NCI-H748 treated with DMSO at 0.1 percent for 48 hours (cell line): ENCODE measurements around the gene VILL.
A peak's percentile ranks its signal among the peaks of the same experiment; 100 is the strongest.

Source experiments
- DNase-seq: peaks from one replicate; lab custom pipeline; 2025; lab: John Stamatoyannopoulos, UW

Gene VILL

DNA sequence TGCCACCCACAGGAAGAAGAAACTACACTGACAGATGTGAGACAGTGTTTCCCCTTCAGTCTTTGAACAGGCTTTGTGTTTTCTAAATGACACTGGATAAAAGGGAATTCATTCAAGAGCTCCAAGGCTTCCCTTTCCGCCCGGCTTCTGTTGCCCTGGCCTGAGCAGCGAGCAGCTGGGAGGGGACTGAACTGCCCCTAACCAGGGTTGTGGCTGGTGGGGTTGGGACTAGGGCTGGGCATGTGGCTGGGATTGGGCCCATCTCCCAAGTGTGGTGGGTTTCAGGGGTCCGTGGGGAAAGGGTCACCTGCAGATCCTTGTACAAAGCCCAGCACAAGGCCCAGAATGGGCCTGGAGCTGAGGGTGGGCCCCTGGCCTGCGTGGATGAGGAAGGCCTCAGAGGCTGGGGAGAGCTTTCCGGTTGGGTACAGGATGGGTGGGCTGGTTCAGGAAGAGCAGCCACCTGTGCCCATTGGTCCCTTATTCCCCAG, 10.4 kb downstream of the VILL start:
- no peak for DNase-seq

- DNase-seq, result no peak
These were observed 11.0 kb downstream of the VILL start for GRCh38 chr3:38001456-38002081.

DNA sequence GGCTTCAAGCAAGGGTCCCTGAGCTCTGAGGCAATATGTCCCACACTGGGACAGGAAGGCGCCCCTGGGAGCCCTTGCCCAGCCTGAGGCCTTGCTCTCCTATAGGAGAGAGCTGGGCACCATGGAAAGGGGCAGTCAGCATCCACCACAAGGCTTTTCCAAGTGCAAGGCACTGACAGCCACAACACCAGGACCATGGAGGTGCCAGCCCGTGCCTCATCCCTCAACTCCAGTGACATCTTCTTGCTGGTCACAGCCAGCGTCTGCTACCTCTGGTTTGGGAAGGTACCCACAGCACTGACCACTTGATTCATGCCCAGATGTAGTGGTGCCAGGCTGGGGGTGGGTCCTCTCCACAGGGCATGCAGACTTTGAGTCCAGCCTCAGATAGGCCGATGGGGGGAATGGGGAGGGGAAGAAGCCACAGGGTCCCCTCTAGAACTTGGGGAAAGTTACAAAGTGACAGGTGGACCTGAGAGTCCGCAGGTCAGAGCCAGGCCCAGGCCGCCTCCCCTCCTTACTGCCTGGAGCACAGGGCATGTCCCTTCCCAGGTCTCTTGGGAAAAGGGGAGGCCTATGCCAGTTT, 11.8 kb downstream of the VILL start:
- DNase-seq, result no peak

DNA sequence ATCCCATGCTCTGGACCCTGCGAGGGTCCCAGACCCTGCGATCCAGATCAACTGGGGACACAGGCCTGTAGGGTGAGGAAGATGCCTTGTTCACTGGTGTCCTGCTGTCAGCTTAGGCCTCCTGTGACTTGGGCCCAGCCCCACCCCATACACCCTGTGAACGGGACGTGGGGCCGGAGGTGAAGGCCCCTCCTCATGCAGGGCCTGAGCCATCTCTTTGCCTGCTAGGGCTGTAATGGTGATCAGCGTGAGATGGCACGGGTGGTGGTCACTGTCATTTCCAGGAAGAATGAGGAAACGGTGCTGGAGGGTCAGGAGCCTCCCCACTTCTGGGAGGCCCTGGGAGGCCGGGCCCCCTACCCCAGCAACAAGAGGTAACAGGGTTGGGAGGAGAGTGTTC, 12.4 kb downstream of the VILL start:
- no peak for DNase-seq

DNA sequence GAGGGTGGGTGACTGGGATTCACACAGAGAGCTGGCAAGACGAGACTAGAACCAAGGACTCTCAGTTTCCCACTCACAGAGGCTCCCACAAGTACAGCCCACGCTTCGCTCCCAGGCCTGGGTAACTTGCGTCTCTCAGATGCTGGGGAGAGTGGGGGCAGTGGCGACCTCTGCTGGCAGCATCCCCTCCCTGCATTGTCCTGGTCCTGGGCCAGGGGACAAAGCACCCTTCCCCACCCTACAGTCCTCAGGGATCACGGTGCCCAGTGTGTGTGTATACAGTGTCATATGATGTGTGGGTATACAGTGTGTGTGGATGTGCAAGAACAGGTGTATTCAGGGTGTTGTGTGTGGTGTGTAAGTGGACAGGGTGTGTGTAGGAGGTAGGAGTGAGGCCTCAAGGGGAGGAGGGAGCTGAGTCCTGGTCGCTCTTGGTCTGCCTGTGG, 12.8 kb downstream of the VILL start:
- no peak for DNase-seq

DNA sequence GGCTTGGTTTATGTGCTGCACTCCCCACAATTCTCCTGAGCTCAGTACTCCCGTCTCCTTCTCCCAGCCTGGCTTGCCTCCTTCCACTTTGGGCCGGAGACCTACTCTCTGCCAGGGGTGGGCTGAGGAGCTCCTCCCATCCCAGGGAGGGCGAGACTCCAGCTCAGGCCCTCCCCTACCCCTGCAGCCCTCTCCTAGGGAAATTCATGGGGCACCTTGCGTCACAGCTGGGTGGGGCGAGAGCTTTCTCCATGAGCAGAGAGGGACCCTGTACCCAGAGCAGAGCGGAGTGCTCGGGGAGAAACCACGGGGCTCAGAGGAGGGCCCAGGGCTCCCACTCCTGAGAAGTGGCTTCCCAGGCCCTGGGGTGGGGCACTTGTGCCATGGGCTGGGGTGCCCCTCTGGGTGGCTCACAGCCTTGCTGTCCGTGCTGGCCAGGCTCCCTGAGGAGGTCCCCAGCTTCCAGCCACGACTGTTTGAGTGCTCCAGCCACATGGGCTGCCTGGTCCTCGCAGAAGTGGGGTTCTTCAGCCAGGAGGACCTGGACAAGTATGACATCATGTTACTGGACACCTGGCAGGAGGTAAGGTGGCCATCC, 13.3 kb downstream of the VILL start:
- DNase-seq, result no peak

DNA sequence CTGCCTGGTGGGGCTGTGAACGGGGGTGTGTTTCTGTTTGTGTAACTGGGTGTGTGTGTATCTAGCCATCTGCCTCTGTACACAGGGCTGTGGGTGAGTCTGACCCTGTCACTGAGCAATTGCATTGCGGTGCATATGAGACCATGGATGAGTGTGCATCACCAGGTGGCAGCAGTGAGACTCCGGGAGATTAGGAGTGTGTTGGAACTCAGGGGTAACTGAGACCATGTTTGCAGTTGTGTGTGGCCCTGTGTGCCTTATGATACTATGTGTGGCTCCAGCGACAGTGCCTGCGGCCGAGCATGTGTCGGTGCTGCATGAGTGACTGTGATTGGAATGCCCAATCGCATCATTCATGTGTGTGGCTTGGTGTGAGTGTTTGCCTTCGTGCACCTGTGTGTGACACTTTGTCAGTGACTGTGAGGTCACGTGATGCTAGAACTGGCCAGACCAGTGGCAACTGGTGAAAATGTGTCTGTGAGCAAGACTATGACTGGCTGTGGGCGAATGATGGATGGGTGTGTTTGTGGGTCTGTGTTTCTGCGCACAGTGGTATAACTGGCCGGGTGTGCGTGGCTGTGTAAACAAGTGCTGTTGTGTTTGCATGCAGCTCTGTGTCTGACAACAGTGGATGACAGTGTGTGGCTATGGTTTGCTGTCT, 14.0 kb downstream of the VILL start:
- peak; percentile 61 for DNase-seq

- no peak for DNase-seq
These were observed 14.8 kb downstream of the VILL start for GRCh38 chr3:38005076-38006020.

- no peak for DNase-seq
These were observed 15.4 kb downstream of the VILL start for GRCh38 chr3:38006031-38006430.

DNA sequence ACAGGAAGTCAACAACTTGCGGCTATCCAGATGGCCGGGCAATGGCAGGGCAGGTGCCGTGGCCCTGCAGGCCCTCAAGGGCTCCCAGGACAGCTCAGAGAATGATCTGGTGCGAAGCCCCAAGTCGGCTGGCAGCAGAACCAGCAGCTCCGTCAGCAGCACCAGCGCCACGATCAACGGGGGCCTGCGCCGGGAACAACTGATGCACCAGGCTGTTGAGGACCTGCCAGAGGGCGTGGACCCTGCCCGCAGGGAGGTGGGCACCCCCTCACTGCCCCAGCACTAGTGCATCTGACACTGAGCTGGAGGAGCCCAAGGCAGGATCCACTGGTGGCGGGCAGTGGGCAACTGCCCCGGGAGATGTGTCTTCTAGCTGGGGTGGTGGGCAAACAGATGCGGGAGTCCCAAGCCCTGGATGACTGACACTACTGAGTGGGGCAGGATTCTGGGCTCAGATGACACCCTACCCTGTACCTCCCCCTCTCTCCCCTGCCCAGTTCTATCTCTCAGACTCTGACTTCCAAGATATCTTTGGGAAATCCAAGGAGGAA, 15.9 kb downstream of the VILL start:
- no peak for DNase-seq

DNA sequence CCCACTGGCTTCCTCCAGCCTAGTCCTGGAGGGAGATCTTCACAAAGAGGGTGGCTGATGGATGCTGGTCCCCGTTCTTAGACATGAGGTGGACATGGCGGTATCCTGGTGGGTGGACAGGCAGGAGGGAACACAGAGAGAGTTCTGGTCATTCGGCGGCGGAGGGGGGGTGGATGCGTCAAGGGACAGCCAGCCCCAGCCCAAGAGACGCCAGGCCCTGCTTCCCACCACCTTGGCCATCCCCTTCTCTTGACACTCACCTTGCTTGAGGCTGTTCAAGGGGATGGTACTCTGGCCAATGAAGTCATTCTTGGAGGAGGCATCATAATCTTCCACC, 17.1 kb downstream of the VILL start:
- DNase-seq, result no peak

- no peak for DNase-seq
These were observed 17.7 kb downstream of the VILL start for GRCh38 chr3:38008191-38008701.

- DNase-seq, result no peak
These were observed 18.5 kb downstream of the VILL start for GRCh38 chr3:38008971-38009580.

DNA sequence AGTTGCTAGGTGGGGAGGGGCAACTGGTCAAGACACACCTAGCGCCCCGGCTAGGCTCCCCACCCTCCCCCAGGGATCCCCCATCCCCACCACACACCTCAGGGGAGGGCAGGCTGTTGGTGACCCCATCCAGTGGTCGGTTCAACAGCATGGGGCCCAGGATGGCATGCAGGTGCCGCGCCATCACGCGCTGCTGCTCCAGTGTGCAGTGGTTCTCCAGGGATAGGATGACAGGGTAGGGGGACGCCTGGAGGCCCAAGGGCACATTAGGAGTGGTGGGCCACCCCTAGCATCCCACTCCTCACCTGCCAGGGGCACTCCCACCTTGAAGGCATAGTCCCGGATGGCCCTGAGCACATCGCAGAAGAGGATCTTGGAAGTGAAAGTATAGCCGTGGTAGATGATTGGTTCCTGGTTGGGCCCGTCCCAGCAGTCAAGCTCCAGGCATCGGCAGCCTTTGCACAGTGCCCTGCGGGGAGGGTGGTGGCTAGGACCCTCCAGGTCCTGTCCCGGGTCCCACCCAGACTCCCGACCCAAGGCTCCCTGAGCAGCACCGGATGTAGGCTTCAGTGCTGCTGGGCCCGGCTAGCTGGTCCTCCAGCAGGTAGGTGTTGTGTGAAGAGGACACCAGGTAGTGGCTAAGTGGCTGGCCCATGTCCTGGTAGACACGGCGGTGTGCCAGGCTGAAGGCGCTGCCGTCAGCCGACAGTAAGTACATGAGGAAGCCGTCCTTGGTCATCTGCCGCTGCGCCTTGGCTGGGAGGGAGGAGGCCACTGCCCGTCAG, 19.4 kb downstream of the VILL start:
- DNase-seq, result no peak

DNA sequence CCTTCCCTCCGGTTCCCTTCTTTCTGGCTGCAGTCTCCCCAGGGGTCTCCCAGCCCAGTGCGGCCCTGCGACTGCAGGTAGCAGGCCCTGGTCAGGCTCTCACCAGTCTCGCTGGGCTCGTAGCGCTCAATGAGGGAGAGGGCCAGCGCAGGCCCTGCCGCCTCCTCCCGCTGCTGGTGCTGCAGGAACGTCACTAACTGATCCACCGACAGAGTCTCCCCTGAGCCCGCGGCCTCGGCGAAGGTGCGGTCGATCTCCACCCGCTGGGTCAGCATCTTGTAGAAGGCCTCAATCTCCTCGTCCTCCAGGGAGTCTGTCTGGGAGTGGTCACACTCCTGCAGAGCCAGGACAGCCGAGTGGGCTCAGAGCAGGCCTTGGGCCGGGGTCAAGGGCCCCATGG, 20.5 kb downstream of the VILL start:
- no peak for DNase-seq

DNA sequence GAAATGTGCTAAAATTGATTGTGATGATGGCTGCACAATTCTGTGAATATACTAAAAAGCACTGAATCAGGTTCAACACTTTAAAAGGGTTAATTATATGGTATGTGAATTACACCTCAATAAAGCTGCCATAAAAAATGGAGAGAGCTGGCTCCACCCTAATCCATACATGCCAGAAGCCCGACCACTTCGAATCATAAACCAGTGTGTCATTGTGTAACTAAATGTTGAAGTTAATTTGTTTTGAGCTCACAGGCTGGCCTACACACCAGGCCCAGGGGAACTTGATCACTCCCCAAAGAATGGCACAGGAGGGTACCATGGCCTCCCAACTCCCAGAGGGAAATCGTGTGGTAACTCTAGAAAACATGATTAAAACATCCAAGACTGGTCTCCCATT, 24.9 kb downstream of the VILL start:
- no peak for DNase-seq

- DNase-seq, result no peak
These were observed 25.4 kb downstream of the VILL start for GRCh38 chr3:38015984-38016383.

- no peak for DNase-seq
These were observed 25.8 kb downstream of the VILL start for GRCh38 chr3:38016410-38016809.

DNA sequence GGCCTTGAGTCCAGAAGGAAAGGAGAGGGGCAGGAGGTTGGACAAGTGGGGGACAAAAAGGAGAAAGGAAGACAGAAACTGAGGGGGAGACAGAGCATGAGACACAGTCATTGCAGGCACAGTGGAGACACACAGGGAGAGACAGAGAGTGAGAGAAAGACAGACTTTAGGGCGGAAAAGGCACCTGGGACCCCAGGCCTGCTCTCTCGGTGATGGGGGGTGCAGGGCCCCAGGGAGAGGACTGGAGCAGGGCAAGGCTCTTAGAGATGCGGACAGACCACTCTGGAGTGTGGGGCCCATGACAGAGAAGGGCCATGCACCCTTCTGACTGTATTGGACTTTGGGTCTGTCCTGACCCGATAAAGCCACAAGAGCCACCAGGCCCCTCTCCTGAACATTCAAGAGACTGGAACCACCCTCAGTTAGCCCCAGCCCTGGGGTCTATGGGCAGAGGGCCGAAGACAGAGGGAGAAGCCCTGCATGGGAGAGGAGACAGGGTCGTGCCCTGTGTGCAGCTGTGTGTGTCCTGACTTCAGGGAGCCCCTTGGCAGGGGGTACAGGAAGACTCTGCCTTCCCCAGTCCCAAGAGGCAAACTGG, 26.4 kb downstream of the VILL start:
- no peak for DNase-seq
